ENCODE results near the gene AURKAIP1. TPM values are rescaled to one million over a fixed set of nuclear protein-coding genes. Genes with fewer than 3 reads are reported as not detected.

AURKAIP1 gene
- total and polyA plus RNA-seq, 2 of the 13 experiments (the other 11 are each of a cell fraction or from before 2014, with no cell fraction given), result 69.5 to 175 TPM

- TF ChIP-seq FOXO1 (CRISPR knock-in tag; IDR thresholded peaks at IDR 0.05) (no peak), PRDM4 (CRISPR knock-in tag; IDR thresholded peaks at IDR 0.05; ENCODE audit: borderline replicate concordance) (no peak), IKZF4 (CRISPR knock-in tag; IDR thresholded peaks at IDR 0.05; ENCODE audit: borderline replicate concordance, low read depth, not compliant biosample characterization) (peak; percentile 45), TBL1XR1 (IDR thresholded peaks at IDR 0.05; ENCODE audit: borderline replicate concordance, low read length, partially characterized antibody) (no peak), ZNF629 (CRISPR knock-in tag; conservative IDR thresholded peaks at IDR 0.05) (no peak), PAWR (CRISPR knock-in tag; IDR thresholded peaks at IDR 0.05; ENCODE audit: borderline replicate concordance) (no peak), GATAD1 (CRISPR knock-in tag; IDR thresholded peaks at IDR 0.05) (no peak), RFXAP (CRISPR knock-in tag; IDR thresholded peaks at IDR 0.05; ENCODE audit: borderline replicate concordance) (0 out of 2 replicates have a peak, but pooled peaks have one; percentile 1), ZNF615 (CRISPR knock-in tag; IDR thresholded peaks at IDR 0.05; ENCODE audit: borderline replicate concordance) (no peak), U2AF2 (IDR thresholded peaks at IDR 0.05; ENCODE audit: low read depth, low read length) (no peak), NAIF1 (CRISPR knock-in tag; IDR thresholded peaks at IDR 0.05; ENCODE audit: borderline replicate concordance) (no peak), MED8 (CRISPR knock-in tag; IDR thresholded peaks at IDR 0.05; ENCODE audit: insufficient replicate concordance) (peak; percentile 13), KAT2B (IDR thresholded peaks at IDR 0.05; ENCODE audit: borderline replicate concordance, low read depth, low read length) (no peak), KLF16 (CRISPR knock-in tag; IDR thresholded peaks at IDR 0.05) (no peak), MYNN (CRISPR knock-in tag; IDR thresholded peaks at IDR 0.05; ENCODE audit: low read depth) (0 out of 2 replicates have a peak, but pooled peaks have one; percentile 0), ZNF253 (CRISPR knock-in tag; IDR thresholded peaks at IDR 0.05; ENCODE audit: borderline replicate concordance) (no peak; the same call in 1 of the 2 replicates), HOXA7 (CRISPR knock-in tag; IDR thresholded peaks at IDR 0.05) (no peak), MLLT10 (CRISPR knock-in tag; IDR thresholded peaks at IDR 0.05) (no peak), NR0B2 (CRISPR knock-in tag; IDR thresholded peaks at IDR 0.05) (no peak)
Observed at GRCh38 chr1:1325288-1326074, 49.5 kb downstream of the AURKAIP1 start (continued).
